Neural cell (in vitro differentiated cells): ENCODE data around the gene DTNBP1. TPM values are rescaled to one million over a fixed set of nuclear protein-coding genes. Genes with fewer than 3 reads are reported as not detected.

Source experiments
- H2AFZ ChIP-seq: fragments of 200-600, 300-800 bp; sonication (generic), shearing (Covaris generic); 2 replicates; pipeline ENCODE4 v1.6.0; 2014; ENCODE audit warnings: low read depth, mild to moderate bottlenecking, antibody characterized with exemption, low read length, moderate library complexity
- H3F3A ChIP-seq: fragments of 200-600 bp; shearing (Covaris generic); 2 replicates; pipeline ENCODE4 v1.6.1; 2016; ENCODE audit warnings: mild to moderate bottlenecking, moderate library complexity, mixed read lengths, antibody characterized with exemption, low read length; ENCODE audit not compliant: insufficient read depth, poor library complexity, severe bottlenecking
- H3K27ac ChIP-seq: fragments of 200-600, 300-800 bp; sonication (generic), shearing (Covaris generic); 2 replicates; pipeline ENCODE4 v1.5.1; 2014; ENCODE audit warnings: mild to moderate bottlenecking, low read length, moderate library complexity
- H3K27me3 ChIP-seq: fragments of 300-800, 200-600 bp; sonication (generic), shearing (Covaris generic); 2 replicates; pipeline ENCODE4 v1.6.0; 2014; ENCODE audit warnings: mild to moderate bottlenecking, low read depth, low read length, moderate library complexity; ENCODE audit not compliant: insufficient read depth
- H3K36me3 ChIP-seq: fragments of 300-800, 200-600 bp; sonication (generic), shearing (Covaris generic); 2 replicates; pipeline ENCODE4 v1.5.1; 2014; ENCODE audit warnings: mild to moderate bottlenecking, antibody characterized with exemption, low read length, moderate library complexity; ENCODE audit not compliant: insufficient read depth
- H3K4me2 ChIP-seq: fragments of 300-800, 200-600 bp; sonication (generic), shearing (Covaris generic); 2 replicates; pipeline ENCODE4 v1.6.0; 2014; ENCODE audit warnings: mild to moderate bottlenecking, low read length
- H3K4me3 ChIP-seq: fragments of 300-800, 200-600 bp; sonication (generic), shearing (Covaris generic); 2 replicates; pipeline ENCODE4 v1.5.1; 2014; ENCODE audit warnings: mild to moderate bottlenecking, low read length, moderate library complexity
- H3K79me2 ChIP-seq: fragments of 200-600 bp; shearing (Covaris generic); replicated peaks from 2 replicates; pipeline ENCODE4 v1.6.0; 2014; ENCODE audit warnings: mild to moderate bottlenecking, low read length, moderate library complexity; ENCODE audit not compliant: insufficient read depth
- H3K9ac ChIP-seq: fragments of 300-800, 200-600 bp; sonication (generic), shearing (Covaris generic); 2 replicates; pipeline ENCODE4 v1.6.1; 2016; ENCODE audit warnings: mild to moderate bottlenecking, low read length, mixed read lengths
- H3K9me2 ChIP-seq: fragments of 200-600 bp; shearing (Covaris generic); 2 replicates; pipeline ENCODE4 v1.6.1; 2016; ENCODE audit warnings: mild to moderate bottlenecking, low read length, mixed read lengths; ENCODE audit not compliant: insufficient read depth
- H3K9me3 ChIP-seq: fragments of 200-600, 300-800 bp; sonication (generic), shearing (Covaris generic); 2 replicates; pipeline ENCODE4 v1.6.1; 2016; ENCODE audit warnings: mild to moderate bottlenecking, mixed run types, low read length, moderate library complexity, mixed read lengths
- H4K20me1 ChIP-seq: fragments of 200-600 bp; shearing (Covaris generic); 2 replicates; pipeline ENCODE4 v1.6.1; 2016; ENCODE audit warnings: mild to moderate bottlenecking, mixed run types; ENCODE audit not compliant: insufficient read depth
- EP300 ChIP-seq: fragments of 450-650 bp; conservative IDR thresholded peaks from 2 replicates; pipeline ENCODE4 v1.6.1; 2014; ENCODE audit warnings: antibody characterized with exemption, mild to moderate bottlenecking, moderate library complexity; ENCODE audit not compliant: poor library complexity, severe bottlenecking
- EZH2 ChIP-seq: fragments of 200-600, 300-800 bp; shearing (Covaris generic), sonication (generic); IDR thresholded peaks from 2 replicates; pipeline ENCODE4 v1.6.1; 2014; ENCODE audit warnings: antibody characterized with exemption, low read length, borderline replicate concordance, mild to moderate bottlenecking; ENCODE audit not compliant: insufficient read depth, poor library complexity, severe bottlenecking
- MXI1 ChIP-seq: fragments of 450-650 bp; conservative IDR thresholded peaks from 2 replicates; pipeline ENCODE4 v1.6.1; 2014; ENCODE audit warnings: antibody characterized with exemption, mild to moderate bottlenecking; ENCODE audit not compliant: poor library complexity, severe bottlenecking
- POLR2AphosphoS5 ChIP-seq: IDR thresholded peaks from 2 replicates; pipeline ENCODE4 v1.6.1; 2012
- RAD21 ChIP-seq: fragments of 450-650 bp; conservative IDR thresholded peaks from 2 replicates; pipeline ENCODE4 v1.6.1; 2014; ENCODE audit warnings: antibody characterized with exemption, mild to moderate bottlenecking, moderate library complexity
- SMC3 ChIP-seq: fragments of 450-650 bp; conservative IDR thresholded peaks from 2 replicates; pipeline ENCODE4 v1.6.1; 2014; ENCODE audit warnings: antibody characterized with exemption, mild to moderate bottlenecking, moderate library complexity; ENCODE audit not compliant: poor library complexity
- TAF1 ChIP-seq: IDR thresholded peaks from 2 replicates; pipeline ENCODE4 v1.6.1; 2012; ENCODE audit warnings: low read depth
- polyA plus RNA-seq: library from polyadenylated mRNA; depleted of rRNA; stranded (reverse); fragments of >200 nt; gene quantifications from 2 replicates; pipeline ENCODE4 v1.2.3, GENCODE V29; 2014
- TF ChIP-seq, protein P1 (sequence below): IDR thresholded peaks from 2 replicates; pipeline ENCODE4 v1.6.1; 2012; ENCODE audit warnings: borderline replicate concordance
- TF ChIP-seq, protein P2 (sequence below): fragments of 450-650 bp; IDR thresholded peaks from 2 replicates; pipeline ENCODE4 v1.5.1; 2014; ENCODE audit warnings: antibody characterized with exemption, mild to moderate bottlenecking, moderate library complexity; ENCODE audit not compliant: poor library complexity, severe bottlenecking

DTNBP1 gene
- polyA plus RNA-seq, 1 donor from 2014 or later = 22.6 TPM

DNA sequence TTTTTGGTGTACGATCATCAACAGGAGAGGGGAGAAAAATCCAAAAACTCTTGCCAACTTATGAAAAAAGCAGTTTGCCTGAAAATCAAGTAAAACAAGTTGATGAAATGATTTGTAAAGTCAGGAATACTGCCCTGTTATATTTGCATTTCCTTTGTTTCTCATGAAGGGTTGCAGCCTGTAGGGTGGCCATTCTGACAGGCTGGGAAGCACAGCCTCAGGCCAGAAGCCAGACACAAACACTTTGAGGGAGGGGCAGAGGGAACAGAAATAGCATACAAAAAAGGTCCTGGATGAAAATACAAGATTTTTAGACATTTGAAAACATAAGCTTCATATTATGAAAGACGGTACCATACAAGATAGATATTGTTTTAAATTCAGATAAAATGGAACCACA lies 109.8 kb downstream of the DTNBP1 start:
- TF ChIP-seq MXI1 = no peak
- no peak for TF ChIP-seq POLR2AphosphoS5
- no peak for TF ChIP-seq SMC3
- TF ChIP-seq, protein P1, sequence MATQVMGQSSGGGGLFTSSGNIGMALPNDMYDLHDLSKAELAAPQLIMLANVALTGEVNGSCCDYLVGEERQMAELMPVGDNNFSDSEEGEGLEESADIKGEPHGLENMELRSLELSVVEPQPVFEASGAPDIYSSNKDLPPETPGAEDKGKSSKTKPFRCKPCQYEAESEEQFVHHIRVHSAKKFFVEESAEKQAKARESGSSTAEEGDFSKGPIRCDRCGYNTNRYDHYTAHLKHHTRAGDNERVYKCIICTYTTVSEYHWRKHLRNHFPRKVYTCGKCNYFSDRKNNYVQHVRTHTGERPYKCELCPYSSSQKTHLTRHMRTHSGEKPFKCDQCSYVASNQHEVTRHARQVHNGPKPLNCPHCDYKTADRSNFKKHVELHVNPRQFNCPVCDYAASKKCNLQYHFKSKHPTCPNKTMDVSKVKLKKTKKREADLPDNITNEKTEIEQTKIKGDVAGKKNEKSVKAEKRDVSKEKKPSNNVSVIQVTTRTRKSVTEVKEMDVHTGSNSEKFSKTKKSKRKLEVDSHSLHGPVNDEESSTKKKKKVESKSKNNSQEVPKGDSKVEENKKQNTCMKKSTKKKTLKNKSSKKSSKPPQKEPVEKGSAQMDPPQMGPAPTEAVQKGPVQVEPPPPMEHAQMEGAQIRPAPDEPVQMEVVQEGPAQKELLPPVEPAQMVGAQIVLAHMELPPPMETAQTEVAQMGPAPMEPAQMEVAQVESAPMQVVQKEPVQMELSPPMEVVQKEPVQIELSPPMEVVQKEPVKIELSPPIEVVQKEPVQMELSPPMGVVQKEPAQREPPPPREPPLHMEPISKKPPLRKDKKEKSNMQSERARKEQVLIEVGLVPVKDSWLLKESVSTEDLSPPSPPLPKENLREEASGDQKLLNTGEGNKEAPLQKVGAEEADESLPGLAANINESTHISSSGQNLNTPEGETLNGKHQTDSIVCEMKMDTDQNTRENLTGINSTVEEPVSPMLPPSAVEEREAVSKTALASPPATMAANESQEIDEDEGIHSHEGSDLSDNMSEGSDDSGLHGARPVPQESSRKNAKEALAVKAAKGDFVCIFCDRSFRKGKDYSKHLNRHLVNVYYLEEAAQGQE = no peak
- no peak for TF ChIP-seq EP300
- TF ChIP-seq EZH2 = no peak
- H3K9ac ChIP-seq = no peak overlapping the region
- H3K4me2 ChIP-seq = no peak overlapping the region
- H3K27ac ChIP-seq = no peak overlapping the region
- no peaks in the 10 kb centered on the region for H4K20me1 ChIP-seq
- no peaks in the 10 kb centered on the region for H3K9me2 ChIP-seq
- H3K27me3 ChIP-seq = no peaks in the 10 kb centered on the region
- H2AFZ ChIP-seq = no peak overlapping the region
- H3F3A ChIP-seq = no peaks in the 10 kb centered on the region
- H3K9me3 ChIP-seq = no peaks in the 10 kb centered on the region
- H3K36me3 ChIP-seq = no peaks in the 10 kb centered on the region
- no peak overlapping the region for H3K4me3 ChIP-seq
- no peaks in the 10 kb centered on the region for H3K79me2 ChIP-seq

DNA sequence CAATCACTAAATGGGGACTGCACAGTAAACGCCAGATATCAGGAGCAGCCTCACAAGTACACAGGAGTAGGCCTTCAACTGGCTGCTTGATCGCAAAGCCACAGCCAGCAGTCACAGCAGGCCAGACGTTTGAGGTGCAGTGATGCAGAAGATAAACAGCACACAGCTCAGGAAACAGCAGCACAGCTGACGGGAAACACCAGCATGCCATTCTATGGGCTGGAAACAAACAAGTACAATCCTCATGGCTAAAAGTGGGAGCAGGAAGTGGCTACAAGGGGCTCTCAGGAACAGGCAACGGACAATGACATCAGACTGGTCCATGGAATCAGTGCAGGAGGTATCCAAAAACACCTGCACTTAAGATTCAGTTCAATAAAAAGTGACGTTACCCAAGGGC lies 111.0 kb downstream of the DTNBP1 start:
- H3K9ac ChIP-seq = no peak overlapping the region

DNA sequence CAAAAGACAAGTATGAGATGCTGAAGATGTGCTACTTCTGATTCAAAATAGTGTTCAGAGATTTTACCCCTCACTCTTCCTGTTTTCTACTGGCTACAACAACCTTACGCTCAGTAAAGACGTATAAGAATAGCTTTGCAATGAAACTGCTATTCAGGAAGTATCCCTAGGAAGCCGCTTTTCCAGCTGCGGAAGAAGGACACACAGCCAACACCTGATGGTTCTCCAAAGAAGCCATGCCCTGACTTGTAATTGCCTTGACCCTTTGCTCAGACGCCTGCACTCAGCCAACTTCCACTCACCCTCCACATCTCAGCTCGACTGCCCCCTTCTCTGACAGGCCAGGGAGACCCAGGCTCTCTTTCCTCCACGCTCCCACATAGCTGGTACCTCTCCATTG lies 111.6 kb downstream of the DTNBP1 start:
- Histone ChIP-seq H3K9me2 (no peaks in the 10 kb centered on the region), H3K36me3 (no peaks in the 10 kb centered on the region), H3K27ac (no peak overlapping the region), H3K4me2 (no peak overlapping the region), H3K27me3 (no peaks in the 10 kb centered on the region), H3K9ac (no peak overlapping the region), H4K20me1 (no peaks in the 10 kb centered on the region), H2AFZ (no peak overlapping the region), H3K9me3 (no peaks in the 10 kb centered on the region), H3F3A (no peaks in the 10 kb centered on the region), H3K4me3 (no peak overlapping the region), H3K79me2 (no peaks in the 10 kb centered on the region)
- TF ChIP-seq, protein P1 = no peak
- TF ChIP-seq TAF1 (no peak), POLR2AphosphoS5 (no peak), EP300 (no peak), RAD21 (no peak), EZH2 (no peak), SMC3 (no peak), MXI1 (no peak)
- TF ChIP-seq, protein P2, sequence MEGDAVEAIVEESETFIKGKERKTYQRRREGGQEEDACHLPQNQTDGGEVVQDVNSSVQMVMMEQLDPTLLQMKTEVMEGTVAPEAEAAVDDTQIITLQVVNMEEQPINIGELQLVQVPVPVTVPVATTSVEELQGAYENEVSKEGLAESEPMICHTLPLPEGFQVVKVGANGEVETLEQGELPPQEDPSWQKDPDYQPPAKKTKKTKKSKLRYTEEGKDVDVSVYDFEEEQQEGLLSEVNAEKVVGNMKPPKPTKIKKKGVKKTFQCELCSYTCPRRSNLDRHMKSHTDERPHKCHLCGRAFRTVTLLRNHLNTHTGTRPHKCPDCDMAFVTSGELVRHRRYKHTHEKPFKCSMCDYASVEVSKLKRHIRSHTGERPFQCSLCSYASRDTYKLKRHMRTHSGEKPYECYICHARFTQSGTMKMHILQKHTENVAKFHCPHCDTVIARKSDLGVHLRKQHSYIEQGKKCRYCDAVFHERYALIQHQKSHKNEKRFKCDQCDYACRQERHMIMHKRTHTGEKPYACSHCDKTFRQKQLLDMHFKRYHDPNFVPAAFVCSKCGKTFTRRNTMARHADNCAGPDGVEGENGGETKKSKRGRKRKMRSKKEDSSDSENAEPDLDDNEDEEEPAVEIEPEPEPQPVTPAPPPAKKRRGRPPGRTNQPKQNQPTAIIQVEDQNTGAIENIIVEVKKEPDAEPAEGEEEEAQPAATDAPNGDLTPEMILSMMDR = no peak

More for the DNA sequence above, 111.0 kb downstream of the DTNBP1 start:
- no peak overlapping the region for H2AFZ ChIP-seq
- no peak for TF ChIP-seq EP300
- peak; percentile 23 for TF ChIP-seq POLR2AphosphoS5
- H3K27ac ChIP-seq = no peak overlapping the region
- no peaks in the 10 kb centered on the region for H3K27me3 ChIP-seq
- H3K9me2 ChIP-seq = no peaks in the 10 kb centered on the region
- no peaks in the 10 kb centered on the region for H3K9me3 ChIP-seq
- H3K79me2 ChIP-seq = no peaks in the 10 kb centered on the region
- H3K36me3 ChIP-seq = no peaks in the 10 kb centered on the region
- no peaks in the 10 kb centered on the region for H4K20me1 ChIP-seq
- H3K4me2 ChIP-seq = no peak overlapping the region
- H3F3A ChIP-seq = no peaks in the 10 kb centered on the region
- H3K4me3 ChIP-seq = no peak overlapping the region
